ENCODE results near the gene GPR132.

Gene GPR132

DNA sequence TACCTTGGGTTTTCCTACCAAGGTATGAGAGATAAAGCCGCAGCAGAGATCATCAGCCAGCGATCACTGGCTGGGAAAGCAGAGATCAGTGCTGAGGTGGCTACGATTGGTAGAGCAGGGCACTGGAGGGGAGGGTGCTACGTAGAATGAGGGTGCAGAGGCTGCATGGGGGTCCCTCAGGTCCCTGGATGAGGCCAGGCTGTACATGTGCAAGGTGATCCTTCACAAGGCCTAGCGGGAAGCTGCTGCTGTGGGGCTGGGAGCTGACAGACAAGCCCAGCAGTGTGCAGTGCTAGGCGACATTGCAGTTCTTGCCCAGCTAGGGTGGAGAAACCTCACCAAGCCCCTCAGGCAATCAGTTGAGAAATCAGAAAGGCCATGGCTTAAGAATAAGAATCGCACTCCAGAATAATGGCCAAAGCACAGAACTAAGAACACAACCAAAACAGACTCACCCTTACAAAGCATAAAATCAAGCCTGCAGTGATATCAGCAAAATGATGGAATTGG, 37.2 kb upstream of the GPR132 start:
- Histone ChIP-seq H3K27me3 (ENCODE audit: insufficient read depth, poor library complexity, severe bottlenecking) (peaks cover 8% of the 10 kb centered on the region), H3K4me3 (replicated peaks; ENCODE audit: insufficient read depth, low read length) (no peak overlapping the region), H3K27ac (replicated peaks) (no peak overlapping the region)
- no peak for DNase-seq (ENCODE audit: low read depth in 1 of 2, low spot score in 1 of 2)
- TF ChIP-seq, protein P1, sequence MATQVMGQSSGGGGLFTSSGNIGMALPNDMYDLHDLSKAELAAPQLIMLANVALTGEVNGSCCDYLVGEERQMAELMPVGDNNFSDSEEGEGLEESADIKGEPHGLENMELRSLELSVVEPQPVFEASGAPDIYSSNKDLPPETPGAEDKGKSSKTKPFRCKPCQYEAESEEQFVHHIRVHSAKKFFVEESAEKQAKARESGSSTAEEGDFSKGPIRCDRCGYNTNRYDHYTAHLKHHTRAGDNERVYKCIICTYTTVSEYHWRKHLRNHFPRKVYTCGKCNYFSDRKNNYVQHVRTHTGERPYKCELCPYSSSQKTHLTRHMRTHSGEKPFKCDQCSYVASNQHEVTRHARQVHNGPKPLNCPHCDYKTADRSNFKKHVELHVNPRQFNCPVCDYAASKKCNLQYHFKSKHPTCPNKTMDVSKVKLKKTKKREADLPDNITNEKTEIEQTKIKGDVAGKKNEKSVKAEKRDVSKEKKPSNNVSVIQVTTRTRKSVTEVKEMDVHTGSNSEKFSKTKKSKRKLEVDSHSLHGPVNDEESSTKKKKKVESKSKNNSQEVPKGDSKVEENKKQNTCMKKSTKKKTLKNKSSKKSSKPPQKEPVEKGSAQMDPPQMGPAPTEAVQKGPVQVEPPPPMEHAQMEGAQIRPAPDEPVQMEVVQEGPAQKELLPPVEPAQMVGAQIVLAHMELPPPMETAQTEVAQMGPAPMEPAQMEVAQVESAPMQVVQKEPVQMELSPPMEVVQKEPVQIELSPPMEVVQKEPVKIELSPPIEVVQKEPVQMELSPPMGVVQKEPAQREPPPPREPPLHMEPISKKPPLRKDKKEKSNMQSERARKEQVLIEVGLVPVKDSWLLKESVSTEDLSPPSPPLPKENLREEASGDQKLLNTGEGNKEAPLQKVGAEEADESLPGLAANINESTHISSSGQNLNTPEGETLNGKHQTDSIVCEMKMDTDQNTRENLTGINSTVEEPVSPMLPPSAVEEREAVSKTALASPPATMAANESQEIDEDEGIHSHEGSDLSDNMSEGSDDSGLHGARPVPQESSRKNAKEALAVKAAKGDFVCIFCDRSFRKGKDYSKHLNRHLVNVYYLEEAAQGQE (IDR thresholded peaks at IDR 0.05; ENCODE audit: insufficient replicate concordance, low read depth), result no peak
- TF ChIP-seq POLR2AphosphoS5 (IDR thresholded peaks at IDR 0.05; ENCODE audit: low read depth), result no peak
- TF ChIP-seq, protein P2, sequence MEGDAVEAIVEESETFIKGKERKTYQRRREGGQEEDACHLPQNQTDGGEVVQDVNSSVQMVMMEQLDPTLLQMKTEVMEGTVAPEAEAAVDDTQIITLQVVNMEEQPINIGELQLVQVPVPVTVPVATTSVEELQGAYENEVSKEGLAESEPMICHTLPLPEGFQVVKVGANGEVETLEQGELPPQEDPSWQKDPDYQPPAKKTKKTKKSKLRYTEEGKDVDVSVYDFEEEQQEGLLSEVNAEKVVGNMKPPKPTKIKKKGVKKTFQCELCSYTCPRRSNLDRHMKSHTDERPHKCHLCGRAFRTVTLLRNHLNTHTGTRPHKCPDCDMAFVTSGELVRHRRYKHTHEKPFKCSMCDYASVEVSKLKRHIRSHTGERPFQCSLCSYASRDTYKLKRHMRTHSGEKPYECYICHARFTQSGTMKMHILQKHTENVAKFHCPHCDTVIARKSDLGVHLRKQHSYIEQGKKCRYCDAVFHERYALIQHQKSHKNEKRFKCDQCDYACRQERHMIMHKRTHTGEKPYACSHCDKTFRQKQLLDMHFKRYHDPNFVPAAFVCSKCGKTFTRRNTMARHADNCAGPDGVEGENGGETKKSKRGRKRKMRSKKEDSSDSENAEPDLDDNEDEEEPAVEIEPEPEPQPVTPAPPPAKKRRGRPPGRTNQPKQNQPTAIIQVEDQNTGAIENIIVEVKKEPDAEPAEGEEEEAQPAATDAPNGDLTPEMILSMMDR (IDR thresholded peaks at IDR 0.05; ENCODE audit: insufficient read depth, low read length), result no peak
- no peak for TF ChIP-seq SPI1 (IDR thresholded peaks at IDR 0.05; ENCODE audit: borderline replicate concordance, low read depth)
- TF ChIP-seq GABPA (IDR thresholded peaks at IDR 0.05; ENCODE audit: low read depth), result no peak

DNA sequence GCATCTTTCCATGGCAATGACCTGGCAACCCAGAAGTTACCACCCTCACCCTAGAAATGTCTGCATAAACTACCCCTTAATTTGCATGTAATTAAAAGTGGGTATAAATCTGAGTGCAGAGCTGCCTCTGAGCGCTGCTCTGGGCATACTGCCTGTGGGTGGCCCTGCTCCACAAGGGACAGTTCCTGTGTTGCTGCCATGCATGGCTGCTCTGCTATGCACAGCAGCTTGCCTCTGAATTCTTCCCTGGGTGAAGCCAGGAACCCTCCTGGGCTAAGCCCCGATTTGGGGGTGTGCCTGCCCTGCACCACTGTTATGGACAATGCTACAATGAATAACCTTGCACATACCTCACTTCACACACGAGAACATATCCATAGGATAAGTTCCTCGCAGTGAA, 35.7 kb upstream of the GPR132 start:
- TF ChIP-seq SPI1 (IDR thresholded peaks at IDR 0.05; ENCODE audit: borderline replicate concordance, low read depth) (no peak), POLR2AphosphoS5 (IDR thresholded peaks at IDR 0.05; ENCODE audit: low read depth) (no peak), GABPA (IDR thresholded peaks at IDR 0.05; ENCODE audit: low read depth) (no peak)
- TF ChIP-seq, protein P1 (IDR thresholded peaks at IDR 0.05; ENCODE audit: insufficient replicate concordance, low read depth), result no peak
- TF ChIP-seq, protein P2 (IDR thresholded peaks at IDR 0.05; ENCODE audit: insufficient read depth, low read length), result no peak
- H3K27me3 ChIP-seq (ENCODE audit: insufficient read depth, poor library complexity, severe bottlenecking), result peaks cover 4% of the 10 kb centered on the region
- H3K4me3 ChIP-seq (replicated peaks; ENCODE audit: insufficient read depth, low read length), result no peak overlapping the region
- no peak for DNase-seq (ENCODE audit: low read depth in 1 of 2, low spot score in 1 of 2)
- H3K27ac ChIP-seq (replicated peaks), result no peak overlapping the region

DNA sequence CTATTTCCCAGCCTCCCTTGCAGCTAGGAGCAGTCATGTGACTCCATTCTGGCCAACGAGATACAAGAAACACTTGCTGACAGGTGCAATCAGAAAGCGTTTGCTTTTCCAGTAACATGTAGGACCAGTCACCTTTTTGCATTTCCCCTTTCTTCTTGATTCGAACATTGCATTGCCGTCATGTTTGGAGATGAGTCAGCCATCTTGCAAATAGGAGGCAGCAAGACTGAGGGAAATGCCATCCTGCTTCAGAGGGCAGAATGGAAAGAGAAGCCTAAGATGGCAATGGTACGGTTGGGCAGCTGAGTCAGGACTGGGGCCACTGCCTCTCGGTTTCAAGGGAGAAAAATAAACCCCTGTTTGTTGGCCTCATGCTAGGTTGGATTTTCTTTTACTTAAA, 34.5 kb upstream of the GPR132 start:
- H3K27ac ChIP-seq (replicated peaks), result no peak overlapping the region
- H3K27me3 ChIP-seq (ENCODE audit: insufficient read depth, poor library complexity, severe bottlenecking), result peaks cover 11% of the 10 kb centered on the region
- H3K4me3 ChIP-seq (replicated peaks; ENCODE audit: insufficient read depth, low read length), result no peak overlapping the region
- TF ChIP-seq, protein P2 (IDR thresholded peaks at IDR 0.05; ENCODE audit: insufficient read depth, low read length), result no peak
- TF ChIP-seq GABPA (IDR thresholded peaks at IDR 0.05; ENCODE audit: low read depth) (no peak), SPI1 (IDR thresholded peaks at IDR 0.05; ENCODE audit: borderline replicate concordance, low read depth) (0 out of 2 replicates have a peak, but pooled peaks have one; percentile 21), POLR2AphosphoS5 (IDR thresholded peaks at IDR 0.05; ENCODE audit: low read depth) (no peak)
- no peak for DNase-seq (ENCODE audit: low read depth in 1 of 2, low spot score in 1 of 2)

DNA sequence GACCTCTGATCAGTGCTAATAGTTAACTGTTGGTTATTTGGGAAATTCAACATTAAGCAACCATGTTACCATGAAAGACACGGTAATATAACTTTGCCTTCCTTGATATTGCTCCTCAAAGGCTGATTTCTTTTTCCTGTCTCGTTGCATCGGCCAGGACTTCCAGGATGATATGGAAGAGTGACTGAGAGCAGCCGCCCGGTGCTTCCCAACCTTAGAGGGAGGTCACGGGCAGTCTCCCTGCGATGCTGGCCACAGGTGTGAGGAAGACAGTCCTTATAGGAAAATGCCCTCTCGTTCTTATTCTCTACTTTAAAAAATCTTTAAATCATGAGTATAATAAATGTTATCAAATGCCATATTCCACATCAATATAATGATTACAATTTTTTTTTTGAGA, 33.1 kb upstream of the GPR132 start:
- Histone ChIP-seq H3K27ac (replicated peaks) (no peak overlapping the region), H3K4me3 (replicated peaks; ENCODE audit: insufficient read depth, low read length) (no peak overlapping the region), H3K27me3 (ENCODE audit: insufficient read depth, poor library complexity, severe bottlenecking) (peaks cover 20% of the 10 kb centered on the region)
- no peak for DNase-seq (ENCODE audit: low read depth in 1 of 2, low spot score in 1 of 2)
- TF ChIP-seq SPI1 (IDR thresholded peaks at IDR 0.05; ENCODE audit: borderline replicate concordance, low read depth) (no peak), GABPA (IDR thresholded peaks at IDR 0.05; ENCODE audit: low read depth) (no peak), POLR2AphosphoS5 (IDR thresholded peaks at IDR 0.05; ENCODE audit: low read depth) (no peak)
- TF ChIP-seq, protein P1 (IDR thresholded peaks at IDR 0.05; ENCODE audit: insufficient replicate concordance, low read depth), result no peak
- TF ChIP-seq, protein P2 (IDR thresholded peaks at IDR 0.05; ENCODE audit: insufficient read depth, low read length), result no peak

Measured in HL-60 (cell line).